ENCODE results near the gene CLASP1.

- TF ChIP-seq TAF1 (IDR thresholded peaks at IDR 0.05; ENCODE audit: low read depth, low read length) (no peak), POLR2AphosphoS5 (IDR thresholded peaks at IDR 0.05; ENCODE audit: low read depth, low read length) (no peak), POLR2A (IDR thresholded peaks at IDR 0.05; ENCODE audit: low read depth, low read length) (no peak)
Measured at GRCh38 chr2:121326628-121327027, 322.6 kb downstream of the CLASP1 start.

Measured in GM12891 (cell line).